Measurements from ENCODE around the gene PRDM15. TPM values are rescaled to one million over a fixed set of nuclear protein-coding genes. Genes with fewer than 3 reads are reported as not detected.

PRDM15 gene
- total and polyA plus RNA-seq, 2 experiments from 2014 or later: 3.0 to 10.6 TPM

- TF ChIP-seq REST (IDR thresholded peaks at IDR 0.05; ENCODE audit: unreplicated experiment) (no peak), EZH2 (IDR thresholded peaks at IDR 0.05; ENCODE audit: low read depth, unreplicated experiment) (no peak), NANOG (IDR thresholded peaks at IDR 0.05; ENCODE audit: borderline replicate concordance) (no peak), POLR2AphosphoS5 (IDR thresholded peaks at IDR 0.05; ENCODE audit: low read depth) (no peak)
These were observed 38.3 kb downstream of the PRDM15 start (continued) for GRCh38 chr21:41840880-41841279.

GRCh38 chr21:41839387-41840000 is 39.6 kb downstream of the PRDM15 start:
- peaks cover 3% of the 10 kb centered on the region for H3K36me3 ChIP-seq (ENCODE audit: insufficient read depth)
- H3K79me2 ChIP-seq (replicated peaks; ENCODE audit: insufficient read depth): no peaks in the 10 kb centered on the region
- H4K20me1 ChIP-seq (replicated peaks; ENCODE audit: insufficient read depth): no peaks in the 10 kb centered on the region
- H3F3A ChIP-seq (replicated peaks; ENCODE audit: low read depth): no peaks in the 10 kb centered on the region
- peaks cover 30% of the 10 kb centered on the region for H3K4me1 Mint-ChIP-seq
- peaks cover 9% of the 10 kb centered on the region for H3K27me3 Mint-ChIP-seq (ENCODE audit: insufficient read depth, low read depth, poor library complexity)
- H3K27ac ChIP-seq (ENCODE audit: low read depth): no peak overlapping the region
- H3K27me3 ChIP-seq (ENCODE audit: insufficient read depth): no peaks in the 10 kb centered on the region
- H3K4me1 ChIP-seq (ENCODE audit: insufficient read depth): peaks cover 15% of the 10 kb centered on the region
- H3K9me3 Mint-ChIP-seq: peaks cover 17% of the 10 kb centered on the region
- ATAC-seq (no peak), DNase-seq (ENCODE audit: low spot score) (no peak)
- H3K4me3 ChIP-seq: no peak overlapping the region
- no peak overlapping the region for H2AFZ ChIP-seq
- no peak overlapping the region for H3K27ac Mint-ChIP-seq
- peaks cover 55% of the 10 kb centered on the region for H3K36me3 Mint-ChIP-seq (ENCODE audit: low read depth)
- no peak overlapping the region for H3K4me2 ChIP-seq
- H3K4me3 Mint-ChIP-seq: no peak overlapping the region
- H3K9me2 ChIP-seq (ENCODE audit: insufficient read depth): no peaks in the 10 kb centered on the region
- no peak for TF ChIP-seq EZH2 (IDR thresholded peaks at IDR 0.05; ENCODE audit: low read depth, unreplicated experiment)
- TF ChIP-seq POLR2AphosphoS5 (IDR thresholded peaks at IDR 0.05; ENCODE audit: low read depth): no peak
- TF ChIP-seq ETS1 (IDR thresholded peaks at IDR 0.05): no peak
- TF ChIP-seq CREB1 (CRISPR knock-in tag; IDR thresholded peaks at IDR 0.05; ENCODE audit: low read depth): no peak
- TF ChIP-seq ZNF462 (CRISPR knock-in tag; IDR thresholded peaks at IDR 0.05): no peak
- TF ChIP-seq NANOG (IDR thresholded peaks at IDR 0.05; ENCODE audit: borderline replicate concordance): no peak
- TF ChIP-seq ZNF331 (CRISPR knock-in tag; IDR thresholded peaks at IDR 0.05; ENCODE audit: low read depth): no peak
- no peak for TF ChIP-seq STAT1 (IDR thresholded peaks at IDR 0.05; ENCODE audit: unreplicated experiment)
- TF ChIP-seq ZNF114 (CRISPR knock-in tag; IDR thresholded peaks at IDR 0.05): no peak
- TF ChIP-seq CTCF (conservative IDR thresholded peaks at IDR 0.05; ENCODE audit: low read depth in 2 of 2): no peak
- no peak for TF ChIP-seq EZH2phosphoT487 (IDR thresholded peaks at IDR 0.05; ENCODE audit: unreplicated experiment)
- TF ChIP-seq JUNB (IDR thresholded peaks at IDR 0.05; ENCODE audit: unreplicated experiment): no peak

Data from GM23338 (cell line).